IPS DF 6.9 (cell line): ENCODE measurements around the gene PLXNA2.

ENCODE experiments used
- DNase-seq: peaks from one replicate; pipeline ENCODE4 v3.0.0-alpha.2; 2013; ENCODE audit warnings: low read depth, low spot score
- H3K27ac ChIP-seq: one replicate; pipeline ENCODE4 v1.5.1; 2013; ENCODE audit warnings: low read length, control low read depth
- H3K27me3 ChIP-seq: 2 replicates; pipeline ENCODE4 v1.6.1; 2013; ENCODE audit warnings: mild to moderate bottlenecking, low read length; ENCODE audit not compliant: control insufficient read depth, insufficient read depth
- H3K36me3 ChIP-seq: 2 replicates; pipeline ENCODE4 v1.6.1; 2013; ENCODE audit warnings: low read length; ENCODE audit not compliant: control insufficient read depth, insufficient read depth
- H3K4me1 ChIP-seq: 2 replicates; pipeline ENCODE4 v1.6.1; 2013; ENCODE audit warnings: low read length; ENCODE audit not compliant: control insufficient read depth, insufficient read depth
- H3K4me3 ChIP-seq: 2 replicates; pipeline ENCODE4 v1.5.1; 2013; ENCODE audit warnings: mild to moderate bottlenecking, low read length
- H3K9me3 ChIP-seq: 2 replicates; pipeline ENCODE4 v1.6.1; 2013; ENCODE audit warnings: low read length, inconsistent platforms; ENCODE audit not compliant: control insufficient read depth, insufficient read depth
- WGBS: extraction: QIAGEN DNeasy Blood & Tissue Kit; methylation state at CpG from one replicate; pipeline ENCODE4 v1.1.7; 2013; ENCODE audit warnings: mixed read lengths, missing lambda C conversion rate; ENCODE audit not compliant: insufficient read length, insufficient coverage; 5-methylcytosine and 5-hydroxymethylcytosine counted together

The PLXNA2 gene

DNA sequence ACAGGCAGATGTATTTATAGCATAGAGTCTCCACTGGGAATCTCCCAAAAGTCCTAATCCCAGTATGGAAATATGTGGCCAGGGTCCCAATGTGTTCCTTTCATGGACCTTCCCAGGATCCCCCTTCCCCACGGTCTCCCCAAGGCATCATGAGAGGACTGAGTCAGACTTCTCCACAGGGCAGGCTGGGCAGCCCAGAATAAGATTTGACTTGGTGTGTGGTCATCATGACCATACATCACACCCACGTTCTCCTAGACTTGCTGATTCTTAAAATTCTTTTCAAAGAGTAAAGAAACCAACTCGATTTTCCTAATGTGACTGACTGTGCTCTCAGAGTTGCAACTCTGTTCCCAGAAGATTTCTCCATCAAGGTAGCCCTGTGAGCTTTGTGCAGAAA is 239.3 kb downstream of the PLXNA2 start:
- no peak overlapping the region for H3K27ac ChIP-seq
- H3K27me3 ChIP-seq, result no peaks in the 10 kb centered on the region
- DNase-seq, result no peak
- no peak overlapping the region for H3K4me3 ChIP-seq
- no CpG with 5 or more reads among the region's 3 CpGs for WGBS
- H3K4me1 ChIP-seq, result no peaks in the 10 kb centered on the region
- H3K9me3 ChIP-seq, result no peaks in the 10 kb centered on the region
- H3K36me3 ChIP-seq, result no peaks in the 10 kb centered on the region

DNA sequence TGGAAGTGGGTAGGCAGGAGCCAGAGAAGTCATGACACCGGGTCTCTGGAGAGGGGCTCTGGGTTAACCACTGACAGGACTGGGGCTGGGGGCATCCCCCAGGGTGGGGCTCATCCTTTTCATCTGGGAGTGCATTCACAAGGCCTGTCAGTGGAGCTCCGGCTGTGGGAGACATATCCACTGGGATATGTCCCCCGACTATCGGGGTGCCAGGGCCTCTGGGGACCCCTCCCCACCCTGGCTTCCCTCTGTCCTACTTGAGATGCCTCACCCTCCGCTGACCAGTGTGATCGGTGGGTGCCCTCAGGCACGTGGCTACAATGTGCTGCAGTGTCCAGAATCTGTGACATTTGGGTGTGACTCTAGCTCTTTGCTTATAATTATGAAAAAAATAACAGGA is 240.9 kb downstream of the PLXNA2 start:
- no peak for DNase-seq
- no peaks in the 10 kb centered on the region for H3K9me3 ChIP-seq
- H3K27ac ChIP-seq, result no peak overlapping the region
- no CpG with 5 or more reads among the region's 7 CpGs for WGBS
- no peaks in the 10 kb centered on the region for H3K27me3 ChIP-seq
- H3K4me3 ChIP-seq, result no peak overlapping the region
- H3K4me1 ChIP-seq, result peaks cover 3% of the 10 kb centered on the region; the same call in 1 of the 2 replicates
- no peaks in the 10 kb centered on the region for H3K36me3 ChIP-seq

DNA sequence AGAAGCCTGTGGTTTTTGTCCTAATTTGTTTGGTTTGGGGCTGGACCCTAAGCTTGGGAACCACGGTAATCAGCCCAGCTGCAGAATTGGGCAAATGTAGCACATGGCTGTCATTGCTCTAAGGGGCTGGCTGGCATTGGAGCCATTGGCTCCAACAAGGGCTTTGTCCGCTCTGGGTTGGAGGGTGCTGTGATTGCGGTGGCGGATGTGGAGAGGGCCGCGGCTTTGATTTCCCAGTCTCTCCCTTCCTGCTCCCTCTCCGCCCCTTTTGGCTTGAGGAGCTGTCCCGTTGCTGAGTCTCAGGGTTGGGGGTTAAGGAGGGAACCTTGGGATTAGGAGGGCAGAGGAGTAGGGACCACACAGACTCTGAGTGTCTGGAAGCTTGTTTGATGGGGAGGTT is 241.5 kb downstream of the PLXNA2 start:
- no CpG with 5 or more reads among the region's 8 CpGs for WGBS
- H3K4me3 ChIP-seq, result no peak overlapping the region
- H3K36me3 ChIP-seq, result no peaks in the 10 kb centered on the region
- H3K9me3 ChIP-seq, result no peaks in the 10 kb centered on the region
- H3K27ac ChIP-seq, result no peak overlapping the region
- no peaks in the 10 kb centered on the region for H3K27me3 ChIP-seq
- no peak for DNase-seq
- H3K4me1 ChIP-seq, result peaks cover 3% of the 10 kb centered on the region; the same call in 1 of the 2 replicates

DNA sequence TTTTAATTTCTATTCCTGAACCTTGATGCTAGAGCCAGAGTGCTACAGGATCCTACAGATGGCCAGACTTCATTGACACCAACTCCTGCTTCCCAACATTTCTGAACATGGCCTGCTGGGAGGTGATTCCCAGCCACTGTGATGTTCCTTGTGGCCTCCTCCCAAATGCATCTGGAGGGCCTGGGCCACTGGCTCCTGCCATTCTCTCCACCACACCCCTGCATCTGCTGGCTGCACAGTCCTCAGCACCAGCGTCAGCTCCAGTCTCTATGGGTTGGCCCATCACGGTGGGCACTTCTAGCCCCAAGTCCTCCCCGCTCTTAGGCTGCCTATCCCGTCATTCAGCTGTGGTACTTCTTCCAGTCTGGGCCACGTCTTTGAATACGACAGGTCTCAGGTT is 242.1 kb downstream of the PLXNA2 start:
- DNase-seq, result no peak
- Histone ChIP-seq H3K4me1 (peaks cover 3% of the 10 kb centered on the region; the same call in 1 of the 2 replicates), H3K27me3 (no peaks in the 10 kb centered on the region), H3K27ac (no peak overlapping the region), H3K4me3 (no peak overlapping the region), H3K36me3 (no peaks in the 10 kb centered on the region), H3K9me3 (no peaks in the 10 kb centered on the region)
- WGBS, result no CpG with 5 or more reads among the region's 6 CpGs

DNA sequence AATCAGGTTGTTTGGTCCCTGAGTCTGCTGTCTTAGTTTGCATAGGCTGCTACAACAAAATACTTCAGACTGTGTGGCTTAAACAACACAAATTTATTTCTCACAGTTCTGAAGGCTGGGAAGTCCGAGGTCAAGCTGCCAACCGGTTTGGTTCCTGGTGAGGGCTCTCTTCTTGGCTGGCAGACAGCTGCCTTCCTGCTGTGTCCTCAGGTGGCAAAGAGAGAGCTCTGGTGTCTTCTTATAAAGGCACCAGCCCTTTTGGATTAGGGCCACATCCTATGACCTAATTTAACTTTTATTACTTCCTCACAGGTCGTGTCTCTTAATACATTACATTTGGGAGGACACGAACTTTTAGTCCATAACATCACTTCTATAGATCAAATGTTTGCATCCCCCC is 243.7 kb downstream of the PLXNA2 start:
- H3K27me3 ChIP-seq, result no peaks in the 10 kb centered on the region
- H3K9me3 ChIP-seq, result no peaks in the 10 kb centered on the region
- H3K4me3 ChIP-seq, result no peak overlapping the region
- H3K4me1 ChIP-seq, result peaks cover 3% of the 10 kb centered on the region; the same call in 1 of the 2 replicates
- WGBS, result no CpG with 5 or more reads among the region's 4 CpGs
- DNase-seq, result no peak
- H3K36me3 ChIP-seq, result no peaks in the 10 kb centered on the region
- no peak overlapping the region for H3K27ac ChIP-seq

DNA sequence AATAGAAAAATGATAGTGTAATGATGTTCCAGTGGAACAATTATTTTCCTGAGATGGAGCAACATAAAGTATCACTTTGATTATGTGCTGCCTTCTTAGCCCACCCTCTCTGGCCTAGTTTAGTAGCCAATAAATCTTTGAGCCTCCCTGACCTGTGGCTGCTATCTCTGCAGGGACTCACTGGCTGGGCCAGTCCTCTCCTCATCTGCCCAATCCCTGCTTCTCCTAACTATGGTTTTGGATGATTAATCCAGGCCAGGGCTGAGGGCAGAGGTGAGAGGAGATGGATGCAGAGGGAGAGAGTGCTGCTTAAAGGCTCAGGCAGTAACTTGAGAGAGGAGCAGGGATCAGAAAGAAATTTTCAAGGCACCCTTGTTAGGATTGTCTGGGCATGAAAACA is 244.2 kb downstream of the PLXNA2 start:
- DNase-seq, result no peak
- Histone ChIP-seq H3K4me1 (peaks cover 3% of the 10 kb centered on the region; the same call in 1 of the 2 replicates), H3K9me3 (no peaks in the 10 kb centered on the region), H3K27me3 (no peaks in the 10 kb centered on the region), H3K36me3 (no peaks in the 10 kb centered on the region), H3K27ac (no peak overlapping the region), H3K4me3 (no peak overlapping the region)

DNA sequence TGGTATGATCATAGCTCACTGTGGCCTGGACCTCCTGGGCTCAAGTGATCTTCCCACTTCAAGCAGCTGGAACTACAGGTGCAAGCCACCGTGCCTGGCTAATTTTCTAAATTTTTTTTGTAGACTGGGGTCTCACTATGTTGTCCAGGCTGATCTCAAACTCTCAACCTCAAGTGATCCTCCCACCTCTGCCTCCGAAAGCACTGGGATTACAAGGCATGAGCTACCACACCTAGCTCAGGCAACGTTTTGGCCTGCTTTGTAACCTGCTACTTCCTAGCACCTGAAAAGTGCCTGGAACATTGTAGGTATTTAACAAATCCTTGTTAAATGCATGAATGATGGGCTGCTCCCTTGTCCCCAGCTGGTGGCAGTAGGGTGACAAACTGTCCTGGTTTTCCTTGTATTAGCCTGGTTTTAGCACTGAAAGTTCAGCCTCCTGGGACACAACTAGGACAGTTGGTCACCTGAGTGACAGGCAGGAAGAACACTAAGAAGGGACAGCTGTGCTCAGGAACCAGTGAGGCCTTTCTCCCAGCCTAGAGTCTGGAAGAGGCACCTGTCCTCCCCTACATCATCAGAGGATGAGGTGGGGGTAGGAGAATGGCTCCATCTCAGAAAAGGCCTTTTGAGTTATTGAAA is 244.8 kb downstream of the PLXNA2 start:
- Histone ChIP-seq H3K27ac (no peak overlapping the region), H3K36me3 (no peaks in the 10 kb centered on the region), H3K9me3 (no peaks in the 10 kb centered on the region), H3K4me3 (no peak overlapping the region), H3K27me3 (no peaks in the 10 kb centered on the region), H3K4me1 (peaks cover 3% of the 10 kb centered on the region; the same call in 1 of the 2 replicates)
- no CpG with 5 or more reads among the region's 3 CpGs for WGBS
- DNase-seq, result no peak

DNA sequence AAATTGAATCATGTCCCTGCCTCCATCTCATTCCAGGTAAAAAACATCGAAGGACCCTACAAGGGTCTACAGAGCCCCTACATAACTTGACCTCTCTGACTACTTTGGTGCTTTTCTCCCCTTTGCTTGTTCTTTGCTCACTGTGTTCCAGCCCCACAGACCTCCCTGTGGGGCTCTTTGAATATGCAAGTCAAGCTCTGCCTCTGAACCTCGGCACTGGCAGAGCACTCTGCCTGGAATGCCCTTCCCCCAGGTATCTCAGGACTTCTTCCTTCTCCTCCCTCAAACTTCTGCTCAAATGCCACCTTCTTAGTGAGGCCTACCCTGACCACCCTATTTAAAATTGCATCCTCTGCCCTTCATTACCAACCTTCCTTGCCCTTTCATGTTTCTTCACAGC is 245.5 kb downstream of the PLXNA2 start:
- no peak for DNase-seq
- Histone ChIP-seq H3K27me3 (no peaks in the 10 kb centered on the region), H3K27ac (no peak overlapping the region), H3K4me3 (no peak overlapping the region), H3K9me3 (no peaks in the 10 kb centered on the region), H3K36me3 (no peaks in the 10 kb centered on the region), H3K4me1 (peaks cover 3% of the 10 kb centered on the region; the same call in 1 of the 2 replicates)
- no CpG with 5 or more reads among the region's 2 CpGs for whole genome bisulfite sequencing

DNA sequence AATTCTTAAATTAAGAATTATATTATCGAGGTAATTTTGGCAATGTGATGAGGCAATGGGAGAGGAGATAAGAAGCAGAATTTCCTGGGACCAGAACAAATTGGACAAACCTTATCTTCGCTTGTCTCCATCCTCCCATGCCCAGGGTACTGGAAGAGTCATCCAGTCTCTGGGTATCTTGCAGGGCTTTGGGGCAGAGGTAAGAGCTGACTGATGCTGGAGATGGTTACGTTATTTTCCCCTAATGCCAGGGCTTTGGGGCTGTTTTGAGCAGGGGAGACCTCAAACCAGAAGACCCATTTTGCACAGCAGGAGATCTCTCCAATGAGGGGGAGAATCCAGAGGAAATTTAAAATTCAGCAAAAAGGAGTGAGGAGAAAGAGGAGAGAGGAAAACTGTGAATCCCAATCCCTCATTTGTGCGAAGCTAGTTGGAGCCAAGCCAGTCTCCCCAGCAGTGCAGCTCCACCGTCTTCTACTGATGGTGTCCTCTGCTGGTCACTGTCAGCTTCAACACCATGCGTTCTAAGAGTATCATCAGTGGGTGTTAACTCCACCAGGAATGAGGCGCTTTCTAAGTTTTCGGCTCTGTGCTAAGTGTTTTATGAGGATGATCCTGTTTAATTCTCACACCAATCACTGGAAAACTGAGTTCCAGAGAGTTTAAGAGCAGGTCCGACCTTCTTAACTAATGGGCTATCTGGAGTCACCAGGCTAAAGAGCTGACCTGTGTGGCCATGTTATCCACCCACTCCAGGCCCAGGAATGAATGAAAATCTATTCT is 246.5 kb downstream of the PLXNA2 start:
- H3K36me3 ChIP-seq, result no peaks in the 10 kb centered on the region
- no peaks in the 10 kb centered on the region for H3K9me3 ChIP-seq
- H3K27ac ChIP-seq, result no peak overlapping the region
- no CpG with 5 or more reads among the region's 9 CpGs for WGBS
- DNase-seq, result peak; percentile 70
- H3K4me1 ChIP-seq, result peaks cover 3% of the 10 kb centered on the region; the same call in 1 of the 2 replicates
- H3K4me3 ChIP-seq, result no peak overlapping the region
- no peaks in the 10 kb centered on the region for H3K27me3 ChIP-seq

DNA sequence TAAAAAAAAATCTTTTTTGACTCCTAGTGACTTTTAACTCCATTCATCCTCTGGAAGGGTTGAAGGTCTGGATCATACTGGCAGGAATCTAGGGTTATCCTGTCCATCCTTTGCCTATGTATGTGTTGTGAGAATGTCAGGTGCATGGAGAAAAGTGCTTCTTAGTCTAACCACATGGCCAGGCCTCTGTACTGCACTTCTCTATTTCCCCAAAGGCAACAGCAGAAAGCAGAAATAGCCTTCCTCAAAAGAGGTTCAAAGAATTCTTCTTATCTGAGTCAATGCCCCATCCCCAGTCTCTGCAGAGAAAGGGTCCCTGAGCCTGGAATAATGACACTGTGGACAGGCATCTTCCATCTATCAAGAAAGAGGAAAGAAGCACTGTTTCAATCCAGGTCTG is 247.5 kb downstream of the PLXNA2 start:
- DNase-seq, result no peak

DNA sequence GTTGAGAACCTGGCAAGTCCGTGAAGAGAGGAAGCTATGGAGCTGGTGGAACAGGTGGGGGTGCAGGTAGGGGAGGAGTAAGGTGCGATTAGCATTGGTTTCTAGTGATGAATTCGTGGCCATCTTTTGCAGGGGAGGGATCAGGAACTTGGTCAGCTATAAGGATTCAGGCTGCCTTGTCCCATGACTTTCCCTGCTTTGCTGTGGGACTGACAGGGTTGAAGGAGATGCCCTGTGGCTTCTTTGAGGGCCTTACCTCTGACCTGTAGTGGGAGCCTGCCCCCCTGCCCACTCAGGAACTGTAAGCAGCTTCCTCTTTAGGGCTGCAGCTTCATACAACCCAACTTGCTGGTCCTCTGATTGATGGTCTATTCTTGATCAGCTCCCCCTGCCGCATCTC is 248.6 kb downstream of the PLXNA2 start:
- Histone ChIP-seq H3K27ac (no peak overlapping the region), H3K36me3 (no peaks in the 10 kb centered on the region), H3K9me3 (no peaks in the 10 kb centered on the region), H3K27me3 (no peaks in the 10 kb centered on the region), H3K4me3 (no peak overlapping the region), H3K4me1 (peaks cover 3% of the 10 kb centered on the region; the same call in 1 of the 2 replicates)
- WGBS, result no CpG with 5 or more reads among the region's 4 CpGs
- DNase-seq, result no peak

More for the DNA sequence above, 247.5 kb downstream of the PLXNA2 start:
- Histone ChIP-seq H3K36me3 (no peaks in the 10 kb centered on the region), H3K4me1 (peaks cover 3% of the 10 kb centered on the region; the same call in 1 of the 2 replicates), H3K4me3 (no peak overlapping the region), H3K27ac (no peak overlapping the region), H3K9me3 (no peaks in the 10 kb centered on the region), H3K27me3 (no peaks in the 10 kb centered on the region)
